Central memory CD4-positive, alpha-beta T cell (primary cell): ENCODE data around the gene ARAP3.
"Not testable (repeated sequence)": the region's sequence is repeated elsewhere in the genome, so short reads cannot be mapped to it uniquely, and the experiment has no call there.

ENCODE experiments used
- DNase-seq: peaks from one replicate; pipeline ENCODE4 v3.0.0; 2022

Gene ARAP3

DNA sequence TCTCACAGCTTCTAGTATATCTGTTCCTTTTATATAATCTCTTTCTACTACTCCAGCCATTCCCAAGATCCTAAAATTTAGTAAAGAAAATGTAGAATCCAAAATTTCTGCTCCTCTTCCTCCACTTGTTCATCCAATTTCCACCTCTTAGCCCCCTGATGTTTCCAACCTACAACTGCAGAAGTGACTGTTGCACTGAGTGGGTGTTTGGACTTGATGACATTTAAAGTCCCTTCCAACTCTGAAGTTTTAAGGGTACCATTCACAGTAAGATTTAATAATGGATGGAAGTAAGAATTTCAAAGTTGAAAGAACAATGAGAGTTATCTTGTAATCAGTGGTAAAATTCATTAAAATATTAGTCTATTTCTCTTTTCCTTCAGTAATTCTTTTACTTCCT lies 68.7 kb downstream of the ARAP3 start:
- DNase-seq = no peak

- no peak for DNase-seq
Observed at GRCh38 chr5:141611289-141611688, 70.7 kb downstream of the ARAP3 start.

DNA sequence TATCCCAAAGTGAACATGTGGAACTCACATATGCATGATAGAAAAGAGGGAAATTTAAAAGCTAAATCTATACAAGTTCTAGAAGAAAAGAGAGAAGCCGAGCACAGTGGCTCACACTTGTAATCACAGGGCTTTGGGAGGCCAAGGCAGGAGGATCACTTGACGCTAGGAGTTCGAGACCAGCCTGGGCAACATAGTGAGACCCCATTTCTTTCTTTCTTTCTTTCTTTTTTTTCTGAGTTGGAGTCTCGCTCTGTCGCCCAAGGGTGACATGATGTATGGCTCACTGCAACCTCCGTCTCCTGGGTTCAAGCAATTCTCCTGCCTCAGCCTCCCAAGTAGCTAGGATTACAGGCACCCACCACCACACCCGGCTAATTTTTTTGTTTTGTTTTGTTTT lies 72.1 kb downstream of the ARAP3 start:
- DNase-seq = not testable (repeated sequence)

DNA sequence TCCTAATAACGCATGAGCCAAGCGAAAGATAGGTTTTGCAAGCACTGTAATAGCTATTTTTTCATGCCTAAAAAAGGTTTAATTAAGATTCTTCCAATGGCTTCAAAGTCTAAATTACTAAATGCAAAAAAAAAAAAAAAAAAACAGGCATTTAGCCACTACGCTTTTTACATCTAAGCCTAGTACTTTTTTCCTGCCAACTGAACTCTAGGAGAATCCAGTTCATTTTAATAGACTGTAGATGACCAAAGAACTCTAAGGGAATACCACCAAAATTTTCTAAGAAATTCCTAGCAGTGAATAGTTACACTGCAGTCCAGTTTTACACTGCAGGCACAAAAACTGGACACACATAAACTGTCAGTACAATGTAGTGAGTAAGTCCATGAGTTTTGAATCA lies 73.0 kb downstream of the ARAP3 start:
- no peak for DNase-seq

DNA sequence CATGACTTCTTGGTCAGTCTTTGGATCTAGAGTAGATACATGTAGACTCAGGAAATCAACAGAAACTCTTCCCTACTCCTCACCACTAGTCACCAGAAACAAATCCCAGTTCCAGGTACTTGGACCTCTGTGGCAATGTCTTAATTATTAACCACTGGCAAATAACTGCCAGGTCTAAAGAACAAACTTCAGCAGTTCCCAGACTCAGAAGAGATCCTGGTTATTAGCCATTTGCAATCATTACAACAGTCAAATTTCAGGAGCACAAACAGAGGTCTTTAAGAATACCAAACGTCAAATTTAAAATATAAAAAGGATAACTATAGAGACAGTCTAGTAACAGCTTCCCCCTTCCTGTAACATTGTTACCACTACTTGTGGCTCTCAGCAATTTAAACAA lies 73.5 kb downstream of the ARAP3 start:
- no peak for DNase-seq

- no peak for DNase-seq
Observed at GRCh38 chr5:141608046-141608445, 74.0 kb downstream of the ARAP3 start.

DNA sequence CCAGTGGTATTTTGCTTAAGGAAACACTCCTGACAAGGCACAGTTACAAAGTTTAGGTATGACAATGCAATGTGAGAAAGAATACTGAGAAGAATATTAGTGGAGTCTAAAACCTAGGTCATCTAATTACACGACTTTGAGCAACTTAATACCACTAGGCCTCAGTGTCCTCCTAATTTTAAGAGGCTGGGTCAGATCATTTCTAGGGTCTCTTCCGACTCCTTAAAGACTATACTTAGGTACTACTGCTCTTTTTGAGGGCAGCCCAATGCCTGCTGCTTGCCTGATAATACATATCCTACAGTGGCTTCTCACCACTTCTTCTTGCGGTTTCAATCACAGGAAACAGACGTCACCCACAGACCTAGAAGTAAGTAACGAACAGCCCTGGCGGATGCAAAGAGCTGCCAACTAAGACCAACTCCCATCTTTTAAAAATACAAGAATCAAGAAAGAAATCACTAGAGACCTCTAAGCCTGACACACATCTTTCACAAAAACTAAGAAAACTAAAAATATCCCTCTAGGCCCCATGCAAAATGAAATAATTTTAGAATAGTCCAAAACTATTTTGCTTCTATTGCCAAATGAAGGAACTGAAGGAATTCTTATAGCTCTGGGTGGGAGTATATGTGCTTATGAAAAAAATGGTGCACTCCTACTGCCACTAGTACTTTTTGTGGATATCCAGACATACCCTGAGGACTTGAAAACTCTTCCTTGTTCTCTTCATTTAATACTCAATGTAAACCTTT lies 76.3 kb downstream of the ARAP3 start:
- DNase-seq = peak; percentile 88

DNA sequence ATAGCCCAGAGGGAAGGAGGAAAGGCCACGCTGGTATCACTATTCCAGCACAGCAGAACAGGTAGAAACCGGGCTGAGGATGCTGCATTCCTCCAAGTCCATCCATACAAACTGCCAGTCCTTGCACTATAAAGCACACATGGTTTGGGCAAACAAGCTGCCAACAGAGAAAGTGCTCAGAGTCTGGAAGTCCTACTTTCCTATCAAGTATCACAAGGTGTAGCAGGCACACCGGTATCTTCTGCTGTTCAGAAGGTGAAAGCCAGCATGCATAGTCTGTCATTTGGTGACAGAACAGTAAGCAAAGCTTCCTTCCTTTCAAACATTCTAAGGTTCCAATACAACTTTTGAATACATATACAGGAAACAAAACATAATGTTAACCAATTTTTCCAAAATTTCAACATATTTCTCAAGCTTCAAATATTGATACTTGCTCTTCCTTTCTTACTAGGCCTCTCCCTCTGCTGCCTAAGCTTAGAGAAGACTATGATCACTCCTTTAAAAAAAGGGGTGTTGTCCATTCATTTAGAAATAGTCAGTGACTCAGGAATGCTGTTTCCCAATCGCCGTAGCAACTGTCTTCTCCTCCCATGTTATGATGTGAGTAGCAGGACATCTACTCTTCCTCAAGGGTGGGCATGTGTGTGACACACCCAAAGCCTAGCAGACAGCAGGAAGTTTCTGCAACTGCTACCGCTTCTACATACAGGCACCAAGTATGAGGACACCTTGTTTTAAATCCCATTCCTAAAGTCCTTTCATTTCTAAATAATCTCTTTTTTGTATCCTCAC lies 77.9 kb downstream of the ARAP3 start:
- DNase-seq = peak; percentile 15
